Measurements from ENCODE around the gene EPHA3.

DNA sequence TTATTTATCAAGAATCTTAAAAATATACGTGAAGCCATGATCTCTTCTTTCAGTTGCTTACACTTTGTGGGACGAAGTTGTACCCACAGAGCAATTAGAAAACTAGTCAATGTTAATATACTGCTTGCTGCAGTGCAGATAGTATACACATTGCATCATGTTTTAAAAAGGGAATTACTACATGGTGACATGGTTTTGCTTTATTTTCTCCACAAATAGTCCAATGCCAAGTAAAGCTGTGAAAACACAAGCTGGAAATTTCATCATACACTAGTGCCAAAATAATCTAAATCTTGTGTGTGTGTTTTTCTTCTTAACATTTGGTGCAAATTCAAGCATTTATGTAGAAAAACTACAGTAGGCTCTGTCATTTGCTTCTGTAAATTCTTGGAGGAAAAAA is 233.0 kb downstream of the EPHA3 start:
- TF ChIP-seq, protein P1, sequence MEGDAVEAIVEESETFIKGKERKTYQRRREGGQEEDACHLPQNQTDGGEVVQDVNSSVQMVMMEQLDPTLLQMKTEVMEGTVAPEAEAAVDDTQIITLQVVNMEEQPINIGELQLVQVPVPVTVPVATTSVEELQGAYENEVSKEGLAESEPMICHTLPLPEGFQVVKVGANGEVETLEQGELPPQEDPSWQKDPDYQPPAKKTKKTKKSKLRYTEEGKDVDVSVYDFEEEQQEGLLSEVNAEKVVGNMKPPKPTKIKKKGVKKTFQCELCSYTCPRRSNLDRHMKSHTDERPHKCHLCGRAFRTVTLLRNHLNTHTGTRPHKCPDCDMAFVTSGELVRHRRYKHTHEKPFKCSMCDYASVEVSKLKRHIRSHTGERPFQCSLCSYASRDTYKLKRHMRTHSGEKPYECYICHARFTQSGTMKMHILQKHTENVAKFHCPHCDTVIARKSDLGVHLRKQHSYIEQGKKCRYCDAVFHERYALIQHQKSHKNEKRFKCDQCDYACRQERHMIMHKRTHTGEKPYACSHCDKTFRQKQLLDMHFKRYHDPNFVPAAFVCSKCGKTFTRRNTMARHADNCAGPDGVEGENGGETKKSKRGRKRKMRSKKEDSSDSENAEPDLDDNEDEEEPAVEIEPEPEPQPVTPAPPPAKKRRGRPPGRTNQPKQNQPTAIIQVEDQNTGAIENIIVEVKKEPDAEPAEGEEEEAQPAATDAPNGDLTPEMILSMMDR (IDR thresholded peaks at IDR 0.05) = no peak
- no peak for TF ChIP-seq POLR2A (IDR thresholded peaks at IDR 0.05)
